GM19395 (cell line): ENCODE measurements around the gene RPS6KA5.

Experiments
- ATAC-seq: cut with Tn5 transposase; IDR thresholded peaks from one replicate; pipeline ENCODE4 v1.9.1; 2021; ENCODE audit warnings: mild to moderate bottlenecking, moderate library complexity; ENCODE audit not compliant: unreplicated experiment

Gene RPS6KA5

DNA sequence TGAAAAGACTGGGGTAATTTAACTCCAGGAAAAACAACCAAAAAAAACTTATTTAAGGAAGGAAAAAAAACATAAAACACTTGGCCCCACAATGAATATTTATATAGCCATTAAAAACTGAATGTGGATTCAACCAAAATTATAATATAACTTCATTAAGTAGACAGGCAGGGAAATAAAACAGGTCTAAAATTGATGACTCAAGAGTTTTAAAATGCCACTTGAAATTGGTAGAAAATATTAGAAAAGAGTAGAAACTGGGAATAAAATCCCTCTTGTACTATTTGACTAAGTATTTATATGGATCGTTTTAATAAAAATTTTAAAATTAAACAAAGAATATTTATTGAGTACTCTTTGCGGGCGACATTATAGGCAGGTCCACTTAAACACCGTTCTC, 28.8 kb downstream of the RPS6KA5 start:
- ATAC-seq, result no peak

DNA sequence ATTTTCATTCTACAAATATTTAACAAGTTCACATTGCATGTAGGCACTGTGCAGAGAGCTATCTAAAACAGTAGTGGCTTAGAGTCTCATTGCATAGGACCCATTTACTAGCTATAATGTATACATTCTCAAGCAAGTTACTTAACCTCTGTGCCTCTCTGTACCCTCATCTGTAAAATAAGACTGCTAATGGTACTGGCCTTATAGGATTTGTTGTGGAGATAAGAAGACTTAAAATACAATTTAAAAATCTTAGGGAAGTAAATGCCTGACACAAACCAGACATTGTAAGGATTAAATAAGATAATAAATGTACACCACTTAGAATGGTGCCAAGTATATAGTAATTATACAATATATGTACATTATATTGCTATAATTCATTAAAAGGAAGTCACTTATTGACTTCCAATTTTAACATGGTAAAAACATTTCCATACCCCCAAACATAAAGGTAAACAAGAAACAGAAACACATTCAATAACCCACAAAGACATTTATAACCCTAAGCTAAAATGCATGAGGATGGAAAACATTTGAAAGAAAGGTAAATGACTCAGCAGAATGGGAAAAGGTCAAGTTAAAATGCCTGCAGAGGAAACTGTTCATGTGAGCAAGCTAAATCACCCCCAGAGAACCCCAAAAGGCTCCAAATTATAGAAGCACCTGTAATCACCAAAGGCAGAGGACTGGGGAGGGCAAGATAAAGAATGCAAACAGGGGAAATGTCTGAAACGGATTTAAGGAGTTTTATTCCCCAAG, 30.8 kb downstream of the RPS6KA5 start:
- ATAC-seq, result no peak

DNA sequence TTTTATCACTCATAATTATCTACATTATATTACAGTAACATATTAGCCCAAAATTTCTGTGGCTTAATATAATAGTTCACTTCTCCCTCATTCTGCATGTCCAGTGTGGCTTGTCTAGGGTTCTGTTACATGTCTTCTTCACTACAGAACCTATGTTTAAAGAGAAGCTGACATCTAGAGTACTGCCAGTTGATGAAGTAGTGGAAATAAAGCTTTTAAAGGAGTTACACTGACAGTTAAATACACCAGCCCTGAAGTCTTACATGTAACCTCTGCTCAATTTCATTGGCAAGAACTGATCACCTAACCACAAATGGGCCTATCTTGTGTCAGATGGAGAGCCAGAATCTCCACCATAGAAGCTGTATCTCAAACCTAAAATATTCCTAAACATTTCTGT, 32.9 kb downstream of the RPS6KA5 start:
- ATAC-seq, result no peak

DNA sequence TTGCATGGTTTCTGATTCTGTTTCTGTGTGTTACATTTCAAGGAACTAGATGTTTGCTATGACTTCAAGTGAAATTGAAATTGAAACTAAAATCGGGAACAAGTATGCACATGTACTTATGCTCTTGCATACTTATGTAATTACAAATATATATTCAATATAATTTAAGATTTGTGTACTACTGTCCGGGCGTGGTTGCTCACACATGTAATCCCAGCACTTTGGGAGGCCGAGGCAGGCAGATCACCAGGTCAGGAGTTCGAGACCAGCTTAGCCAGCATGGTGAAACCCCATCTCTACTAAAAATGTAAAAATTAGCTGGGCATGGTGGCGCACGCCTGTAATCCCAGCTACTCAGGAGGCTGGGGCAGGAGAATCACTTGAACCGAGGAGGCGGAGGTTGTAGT, 37.8 kb downstream of the RPS6KA5 start:
- peak; percentile 91 for ATAC-seq

DNA sequence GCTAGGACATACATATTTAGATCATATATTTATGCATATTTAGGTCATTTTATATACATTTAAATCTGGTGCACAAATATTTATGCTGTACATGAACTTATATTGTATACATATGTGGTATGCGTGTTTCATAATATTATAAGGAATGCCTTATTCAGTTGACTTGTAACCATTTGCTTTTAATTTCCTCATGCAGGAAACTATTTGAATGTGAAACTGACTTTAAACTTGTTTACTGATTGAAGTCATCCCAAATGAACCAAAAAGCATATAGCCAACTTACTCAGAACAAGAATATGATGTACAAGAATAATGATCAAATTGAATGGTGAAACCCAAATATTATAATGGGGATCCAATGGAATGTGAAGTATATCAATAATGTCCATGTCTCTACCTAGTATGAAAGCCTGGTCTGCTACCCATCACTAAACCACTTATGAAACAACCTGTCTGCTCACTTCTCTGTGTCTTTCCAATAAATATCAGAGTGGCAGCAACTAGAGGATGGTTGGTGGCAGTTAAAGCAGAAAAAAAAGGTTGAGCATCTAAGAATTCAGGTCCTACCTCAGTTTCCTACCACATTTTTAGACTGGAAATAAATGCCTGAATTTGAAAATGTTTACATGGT, 38.3 kb downstream of the RPS6KA5 start:
- peak; percentile 62 for ATAC-seq

DNA sequence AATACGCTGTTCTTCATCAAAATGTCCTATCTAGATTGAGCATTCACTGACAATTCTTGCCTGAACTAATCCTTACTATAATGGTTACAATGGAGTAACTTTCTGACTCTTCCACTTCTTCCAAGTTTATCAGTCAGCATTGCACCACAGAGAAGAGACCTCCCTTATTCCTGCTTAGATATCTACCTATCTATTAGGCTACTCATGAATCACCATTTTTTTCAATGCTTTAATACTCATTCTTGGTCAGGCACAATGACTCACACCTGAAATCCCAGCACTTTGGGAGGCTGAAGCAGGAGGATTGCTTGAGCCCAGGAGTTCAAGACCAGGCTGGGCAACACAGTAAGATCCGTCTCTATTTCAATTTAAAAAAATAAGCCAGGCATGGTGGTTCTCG, 39.3 kb downstream of the RPS6KA5 start:
- ATAC-seq, result no peak

DNA sequence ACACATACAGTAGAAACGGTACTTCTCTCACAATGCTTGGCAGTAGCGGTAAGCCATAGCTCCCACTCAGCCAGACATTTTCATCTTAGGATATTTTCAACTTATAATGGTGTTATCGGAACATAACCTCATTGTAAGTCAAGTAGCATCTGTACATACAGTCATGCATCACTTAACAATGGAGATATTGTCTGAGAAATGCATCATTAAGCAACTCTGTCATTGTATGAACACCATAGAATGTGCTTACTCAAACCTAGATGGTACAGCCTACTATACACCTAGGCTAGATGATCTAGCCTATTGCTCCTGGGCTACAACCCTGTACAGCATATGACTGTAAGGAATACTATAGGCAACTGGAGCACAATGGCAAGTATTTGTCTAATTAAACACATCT, 40.8 kb downstream of the RPS6KA5 start:
- no peak for ATAC-seq

DNA sequence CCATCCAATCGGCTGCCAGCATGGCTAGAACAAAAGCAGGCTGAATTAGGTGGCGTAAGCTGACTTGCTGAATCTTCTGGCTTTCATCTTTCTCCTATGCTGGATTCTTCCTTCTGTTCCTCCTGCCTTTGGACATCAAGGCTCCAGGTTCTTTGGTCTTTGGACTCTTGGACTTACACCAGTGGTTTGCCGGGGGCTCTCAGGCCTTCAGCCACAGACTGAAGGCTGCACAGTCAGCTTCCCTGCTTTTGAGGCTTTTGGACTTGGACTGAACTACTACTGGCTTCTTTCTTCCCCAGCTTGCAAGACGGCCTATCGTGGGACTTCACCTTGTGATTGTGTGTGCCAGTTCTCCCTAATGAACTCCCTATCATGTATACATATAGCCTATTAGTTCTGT, 42.0 kb downstream of the RPS6KA5 start:
- no peak for ATAC-seq

DNA sequence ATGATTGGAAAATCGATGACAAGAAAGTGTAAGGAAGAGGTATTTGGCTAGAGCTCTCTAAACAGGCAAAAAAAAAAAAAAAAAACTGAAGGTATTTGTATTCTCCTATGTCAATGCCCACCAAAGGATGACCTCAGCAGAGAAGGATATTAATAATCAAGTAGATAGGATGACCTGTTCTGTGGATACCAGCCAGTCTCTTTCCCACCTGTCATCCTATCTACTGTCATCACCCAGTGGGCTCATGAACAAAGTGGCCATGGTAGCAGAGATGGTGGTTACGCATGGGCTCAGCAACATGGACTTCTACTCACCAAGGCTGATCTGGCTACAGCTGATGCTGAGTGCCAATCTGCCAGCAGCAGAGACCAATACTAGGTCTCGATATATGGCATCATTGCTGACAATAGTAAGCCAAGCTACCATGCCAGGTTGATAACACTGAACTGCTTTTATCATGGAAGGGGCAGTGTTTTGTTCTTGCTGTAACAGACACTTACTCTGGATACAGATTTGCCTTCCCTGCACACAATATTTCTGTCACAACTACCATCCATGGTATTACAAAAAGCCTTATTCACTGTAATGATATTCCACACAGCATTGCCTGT, 43.5 kb downstream of the RPS6KA5 start:
- ATAC-seq, result no peak

DNA sequence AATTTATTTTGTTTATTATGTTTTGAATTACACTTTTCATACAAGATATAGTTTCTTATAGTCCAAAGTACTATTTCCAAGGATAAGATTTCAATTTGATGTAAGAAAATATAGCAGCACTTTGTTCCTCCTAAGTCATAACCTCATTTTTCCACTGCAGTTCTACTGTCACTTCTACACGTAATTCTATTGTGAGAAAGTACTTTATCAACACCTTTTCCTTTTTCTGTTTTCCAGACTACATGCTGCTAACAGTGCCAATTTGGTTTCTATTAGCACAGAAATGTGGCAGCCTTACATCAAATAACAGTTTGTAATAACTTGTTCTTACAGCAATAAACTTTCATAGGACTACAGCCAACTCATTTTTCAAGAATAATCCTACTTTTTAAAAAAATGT, 45.0 kb downstream of the RPS6KA5 start:
- ATAC-seq, result no peak

DNA sequence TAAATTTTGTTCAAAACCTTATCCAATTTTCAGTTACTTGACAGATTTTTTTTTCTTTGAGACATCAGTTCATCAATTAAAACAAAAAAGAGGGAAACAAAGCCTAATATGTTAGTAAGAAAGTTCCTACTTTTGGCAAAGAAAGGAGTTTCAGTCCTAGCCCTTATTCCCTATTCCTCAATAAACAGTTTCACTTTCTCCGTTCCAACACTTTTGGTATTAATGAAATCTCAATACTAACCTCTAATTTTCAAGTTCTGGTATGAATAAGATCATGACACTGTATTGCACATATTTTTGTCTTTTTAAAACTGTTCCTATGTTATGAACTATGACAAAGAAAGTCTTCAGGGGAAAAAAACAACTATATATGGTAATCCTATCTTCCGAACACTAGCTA, 48.4 kb downstream of the RPS6KA5 start:
- ATAC-seq, result no peak

DNA sequence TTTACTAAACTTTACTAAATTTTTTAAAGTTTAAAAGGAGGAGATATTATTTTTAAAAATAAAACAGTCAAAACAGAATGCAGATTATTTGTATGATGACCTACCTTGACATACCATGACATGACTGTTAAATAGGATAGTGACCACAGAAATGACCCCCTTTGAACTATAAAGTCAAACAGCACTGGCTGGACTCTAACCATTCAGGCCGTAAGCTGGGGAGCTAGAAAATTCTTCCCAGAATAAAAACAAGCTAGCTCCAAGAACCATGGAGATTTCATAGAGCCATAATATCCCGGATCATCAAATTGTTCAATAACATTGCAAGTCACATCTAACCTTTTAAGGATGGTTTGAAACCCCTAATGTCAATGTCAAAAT, 50.3 kb downstream of the RPS6KA5 start:
- ATAC-seq, result no peak

DNA sequence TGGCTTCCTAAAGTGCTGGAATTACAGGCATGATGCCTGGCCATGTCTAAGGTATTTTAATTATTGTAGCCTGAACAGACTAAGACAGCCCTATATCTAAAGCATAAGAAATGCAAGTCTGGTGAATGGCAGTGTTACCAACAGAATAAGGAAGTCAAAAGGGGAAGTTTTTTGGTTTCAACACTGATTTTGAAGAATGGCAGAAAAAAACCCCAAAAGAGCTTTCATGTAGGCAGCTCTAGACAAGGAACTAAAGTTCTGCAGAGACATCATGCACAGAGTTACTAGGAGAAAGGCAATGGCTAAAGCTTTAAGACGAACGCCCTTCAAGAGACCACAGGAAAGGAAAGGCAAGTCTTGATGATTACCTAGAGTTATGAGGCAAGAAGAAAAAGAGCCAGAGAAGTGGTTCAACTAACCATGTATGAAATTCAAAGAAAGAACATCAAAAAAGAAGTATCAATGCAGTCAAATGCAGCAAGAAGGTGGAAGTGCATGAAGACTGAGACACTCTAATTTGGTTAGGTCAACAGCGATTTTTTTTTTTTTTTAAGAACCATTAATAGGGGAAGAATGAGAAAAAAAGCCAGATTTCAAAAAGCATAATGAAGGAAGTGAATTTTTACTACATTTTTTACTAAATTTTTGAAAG, 50.8 kb downstream of the RPS6KA5 start:
- ATAC-seq, result peak; percentile 88

DNA sequence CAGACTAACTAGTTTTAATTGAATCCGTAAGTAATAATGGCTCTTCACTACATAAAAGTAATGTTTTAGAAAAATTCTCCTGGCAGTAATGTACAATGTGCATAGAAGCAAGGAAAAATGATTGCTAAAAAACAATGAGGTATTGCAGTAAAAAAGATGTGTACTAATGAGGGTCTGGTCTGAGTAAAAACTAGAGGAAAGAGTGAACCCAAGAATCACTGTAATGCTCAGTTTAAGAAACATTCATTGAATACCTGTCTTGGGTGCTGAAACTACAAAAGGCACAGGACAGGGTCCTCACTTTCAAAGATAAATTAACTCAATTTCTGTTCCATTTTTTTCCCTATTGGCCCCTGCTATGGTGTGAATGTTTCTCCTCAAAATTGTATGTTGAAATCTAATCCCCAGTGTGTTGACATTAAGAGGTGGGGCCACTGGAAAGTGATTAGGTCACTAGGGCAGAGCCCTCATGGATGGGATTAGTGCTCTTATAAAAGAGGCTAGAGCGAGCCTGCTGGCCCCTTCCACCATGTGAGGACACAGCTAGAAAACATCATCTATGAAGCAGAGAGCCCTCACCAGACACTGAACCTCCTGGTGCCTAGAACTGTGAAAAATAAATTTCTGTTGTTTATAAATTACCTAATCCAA, 51.6 kb downstream of the RPS6KA5 start:
- peak; percentile 20 for ATAC-seq

DNA sequence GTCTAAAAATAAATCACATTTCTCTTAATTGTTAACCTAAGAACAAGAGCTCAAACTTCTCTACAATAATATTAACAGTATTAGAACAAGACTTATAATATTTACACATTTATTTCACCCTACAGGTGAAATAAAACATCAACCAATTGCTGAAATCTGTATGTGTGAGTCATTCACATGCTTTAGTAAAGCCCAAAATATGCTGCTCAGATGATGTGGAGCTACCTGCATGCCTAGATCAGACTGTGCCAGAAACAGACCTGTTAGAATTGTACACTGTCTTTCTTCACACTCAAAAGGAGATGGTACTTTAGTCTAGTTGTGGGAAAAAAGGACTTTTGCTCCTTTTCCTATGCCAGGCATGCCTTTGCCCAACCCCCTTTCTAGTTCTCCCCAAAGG, 54.7 kb downstream of the RPS6KA5 start:
- ATAC-seq, result no peak

DNA sequence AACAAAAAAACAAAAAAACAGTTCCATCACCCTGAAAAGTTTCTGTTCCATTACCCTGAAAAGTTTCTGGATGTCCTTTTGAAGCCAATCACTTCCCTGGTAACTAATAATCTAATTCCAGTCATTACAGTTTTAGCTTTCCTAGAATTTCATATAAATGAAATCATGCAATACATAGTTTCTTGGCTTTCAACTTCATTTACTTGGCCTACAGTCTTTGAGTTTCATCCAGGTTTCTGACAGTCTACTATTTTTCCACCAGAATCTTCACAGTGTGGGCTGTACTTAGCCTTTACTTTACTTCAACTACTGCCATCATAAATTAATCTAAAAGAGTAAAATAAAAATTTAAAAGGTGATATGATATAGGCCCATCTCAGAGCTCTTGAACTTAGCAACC, 55.5 kb downstream of the RPS6KA5 start:
- no peak for ATAC-seq

DNA sequence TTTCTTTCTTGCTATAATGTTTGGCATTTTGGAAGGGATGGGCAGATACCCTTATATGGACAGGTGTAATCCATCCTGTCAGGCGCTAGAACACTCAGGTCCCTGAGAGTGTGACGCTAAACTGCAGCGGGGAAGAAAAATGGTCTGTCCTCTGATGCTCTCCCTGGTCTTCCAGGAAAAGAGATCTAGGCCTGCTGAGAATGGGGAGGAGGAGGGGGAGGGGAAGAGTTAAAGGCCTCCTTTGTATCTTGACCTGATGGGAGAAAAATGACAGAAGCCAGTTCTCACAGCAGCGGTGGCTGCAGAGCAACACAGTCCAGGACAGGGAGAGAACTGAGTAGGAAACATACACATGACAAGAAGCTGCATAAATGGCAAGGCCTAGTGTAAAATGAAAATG, 61.1 kb downstream of the RPS6KA5 start:
- ATAC-seq, result no peak

DNA sequence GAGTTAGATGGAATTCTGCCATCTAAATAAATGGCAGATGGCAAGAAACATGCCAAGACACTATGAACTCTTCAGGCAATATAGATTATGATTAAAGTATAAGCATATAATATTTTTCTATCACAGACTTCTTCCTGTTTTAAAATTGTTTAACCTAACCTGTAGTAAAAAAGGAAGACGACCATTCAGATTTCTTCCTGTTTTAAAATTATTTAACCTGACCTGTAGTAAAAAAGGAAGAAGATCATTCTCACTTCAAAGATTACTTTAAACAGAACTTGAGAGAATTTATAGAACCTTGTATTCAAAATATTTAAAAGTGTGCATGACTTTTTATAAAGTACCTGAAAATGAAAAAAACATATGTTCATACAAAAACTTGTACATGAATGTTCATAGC, 63.5 kb downstream of the RPS6KA5 start:
- no peak for ATAC-seq

DNA sequence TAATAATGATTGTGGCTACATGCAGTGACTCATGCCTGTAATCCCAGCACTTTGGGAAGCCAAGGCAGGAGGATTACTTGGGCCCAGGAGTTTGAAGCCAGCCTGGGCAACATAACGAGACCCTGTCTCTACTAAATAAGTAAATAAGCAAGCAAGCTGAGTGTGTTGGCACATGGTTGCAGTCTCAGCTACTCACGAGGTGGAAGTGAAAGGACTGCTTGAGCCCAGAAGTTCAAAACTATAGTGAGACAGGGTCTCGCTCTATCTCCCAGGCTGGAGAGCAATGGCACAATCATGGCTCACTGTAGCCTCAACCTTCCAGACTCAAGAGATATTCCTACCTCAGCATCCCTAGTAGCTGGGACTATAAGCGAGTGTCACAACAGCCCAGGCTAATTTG, 64.7 kb downstream of the RPS6KA5 start:
- ATAC-seq, result no peak

DNA sequence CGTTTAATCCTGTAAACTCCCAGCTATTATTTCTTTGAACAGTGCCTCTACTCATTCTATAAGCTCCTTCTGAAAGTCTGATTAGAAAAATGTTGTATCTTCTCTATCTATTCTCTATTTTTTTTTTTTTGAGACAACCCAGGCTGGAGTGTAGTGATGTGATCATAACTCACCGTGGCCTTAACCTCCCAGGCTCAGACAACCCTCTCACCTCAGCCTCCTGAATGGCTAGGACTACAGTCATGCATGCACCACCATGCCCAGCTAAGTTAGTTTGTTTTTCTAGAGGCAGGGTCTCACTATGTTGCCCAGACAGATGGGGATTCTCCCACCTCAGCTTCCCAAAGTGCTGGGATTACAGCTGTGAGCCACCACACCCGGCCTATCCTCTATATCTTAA, 66.6 kb downstream of the RPS6KA5 start:
- ATAC-seq, result no peak

DNA sequence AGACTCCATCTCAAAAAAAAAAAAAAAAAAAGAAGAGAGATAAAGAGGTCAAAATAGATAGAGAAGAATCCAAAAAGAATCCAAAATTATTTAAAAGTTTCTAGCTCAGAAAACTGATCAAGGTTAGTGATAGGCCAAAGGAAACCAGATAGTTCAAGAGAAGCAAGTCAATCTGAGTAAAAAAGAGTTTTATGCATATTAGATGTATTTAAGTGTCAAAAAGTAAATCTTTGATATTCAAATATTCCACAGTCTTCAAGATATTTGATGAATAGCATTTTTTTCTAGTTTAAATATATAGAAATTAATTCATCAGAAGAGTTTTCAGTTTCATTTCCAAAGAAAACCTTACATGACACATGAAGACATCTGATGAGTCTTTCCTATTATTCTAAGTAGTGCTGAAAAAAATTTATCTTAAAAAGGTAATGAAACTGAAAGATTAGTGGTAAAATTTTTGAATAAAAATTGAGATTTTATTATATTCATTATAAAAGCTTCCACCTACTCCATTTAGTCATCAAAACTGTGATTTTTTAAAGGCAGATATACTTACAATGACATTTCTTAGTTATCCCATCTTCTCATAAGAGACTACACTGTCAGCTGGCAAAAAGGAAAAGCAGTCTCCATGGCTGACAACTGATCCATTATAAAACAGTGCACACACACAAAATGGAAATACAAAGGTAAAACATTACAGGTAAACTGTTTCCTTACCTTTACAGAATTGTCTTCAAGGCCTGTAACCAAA, 68.6 kb downstream of the RPS6KA5 start:
- no peak for ATAC-seq
